DOHH2 (cell line): ENCODE measurements around the gene MIS18A.

Experiments used
- H3F3A ChIP-seq: fragments of 200-600 bp; sonication (generic), shearing (Covaris generic); 2 replicates; pipeline ENCODE4 v1.6.0; 2016; ENCODE audit warnings: antibody characterized with exemption, mild to moderate bottlenecking; ENCODE audit not compliant: control insufficient read depth, insufficient read depth
- H3K27ac ChIP-seq: fragments of 200-600 bp; sonication (generic); 2 replicates; pipeline ENCODE4 v1.5.1; 2014; ENCODE audit warnings: low read depth, mild to moderate bottlenecking, low read length, moderate library complexity
- H3K27me3 ChIP-seq: fragments of 200-600 bp; sonication (generic); 2 replicates; pipeline ENCODE4 v1.6.1; 2014; ENCODE audit warnings: mild to moderate bottlenecking, low read length, mixed read lengths; ENCODE audit not compliant: control insufficient read depth
- H3K36me3 ChIP-seq: fragments of 200-600 bp; sonication (generic); 2 replicates; pipeline ENCODE4 v1.6.1; 2014; ENCODE audit warnings: mild to moderate bottlenecking, low read length, moderate library complexity, mixed read lengths; ENCODE audit not compliant: control insufficient read depth
- H3K4me1 ChIP-seq: fragments of 200-600 bp; sonication (generic); 2 replicates; pipeline ENCODE4 v1.6.1; 2014; ENCODE audit warnings: mild to moderate bottlenecking, low read length, mixed read lengths; ENCODE audit not compliant: control insufficient read depth
- H3K4me2 ChIP-seq: fragments of 200-600 bp; sonication (generic); 2 replicates; pipeline ENCODE4 v1.6.0; 2014; ENCODE audit warnings: mild to moderate bottlenecking, low read length, moderate library complexity
- H3K4me3 ChIP-seq: fragments of 200-600 bp; sonication (generic); 2 replicates; pipeline ENCODE4 v1.5.1; 2014; ENCODE audit warnings: mild to moderate bottlenecking, low read length, mixed read lengths
- H3K79me2 ChIP-seq: fragments of 200-600 bp; sonication (generic); 2 replicates; pipeline ENCODE4 v1.6.1; 2014; ENCODE audit warnings: mild to moderate bottlenecking, low read length, mixed read lengths; ENCODE audit not compliant: control insufficient read depth
- H3K9me2 ChIP-seq: fragments of 200-600 bp; sonication (generic); replicated peaks from 2 replicates; pipeline ENCODE4 v1.6.1; 2014; ENCODE audit warnings: mild to moderate bottlenecking, low read length, mixed read lengths; ENCODE audit not compliant: control insufficient read depth
- H3K9me3 ChIP-seq: fragments of 200-600 bp; sonication (generic); 2 replicates; pipeline ENCODE4 v1.6.1; 2014; ENCODE audit warnings: antibody characterized with exemption, low read length, mixed read lengths; ENCODE audit not compliant: control insufficient read depth, insufficient read depth
- H4K20me1 ChIP-seq: fragments of 200-600 bp; sonication (generic); 2 replicates; pipeline ENCODE4 v1.6.0; 2014; ENCODE audit warnings: low read depth, mild to moderate bottlenecking, antibody characterized with exemption, low read length, moderate library complexity; ENCODE audit not compliant: control insufficient read depth, insufficient read depth
- EZH2phosphoT487 ChIP-seq: fragments of 200-600 bp; sonication (generic); IDR thresholded peaks from 2 replicates; pipeline ENCODE4 v1.6.1; 2017; ENCODE audit warnings: borderline replicate concordance, mild to moderate bottlenecking, antibody characterized with exemption, low read length, moderate library complexity, mixed read lengths
- TF ChIP-seq, protein P1 (sequence below): fragments of 200-600 bp; sonication (generic); IDR thresholded peaks from one replicate; pipeline ENCODE4 v1.5.1; 2014; ENCODE audit warnings: antibody characterized with exemption, mild to moderate bottlenecking, low read depth, low read length; ENCODE audit not compliant: poor library complexity, severe bottlenecking

MIS18A gene

DNA sequence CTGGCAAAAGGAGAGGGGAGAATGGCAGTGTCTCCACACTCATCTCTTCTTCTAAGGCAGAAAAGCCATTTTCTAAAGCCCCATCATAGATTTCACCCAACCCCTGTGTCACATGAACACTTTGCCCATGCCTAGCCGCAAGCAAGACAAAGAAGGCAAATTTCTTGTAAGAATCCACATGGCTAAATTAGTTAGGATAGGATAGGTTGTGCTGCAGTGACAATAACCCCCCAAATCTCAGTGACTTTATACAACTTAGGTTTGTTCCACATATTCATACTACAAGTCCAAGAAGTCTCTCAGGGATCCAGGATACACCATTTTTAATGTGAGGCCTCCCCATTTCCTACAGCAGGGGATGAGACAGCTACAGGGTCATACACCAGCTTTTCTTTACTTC is 40.8 kb downstream of the MIS18A start:
- Histone ChIP-seq H3K4me3 (no peak overlapping the region), H3K79me2 (no peaks in the 10 kb centered on the region), H3K9me2 (no peaks in the 10 kb centered on the region), H3K27ac (no peak overlapping the region), H3K4me1 (no peaks in the 10 kb centered on the region), H3K4me2 (no peak overlapping the region), H4K20me1 (no peaks in the 10 kb centered on the region), H3K27me3 (peaks cover 5% of the 10 kb centered on the region), H3K9me3 (0 out of 2 replicates have a peak, but pooled peaks cover 2% of the 10 kb centered on the region), H3F3A (no peaks in the 10 kb centered on the region), H3K36me3 (no peaks in the 10 kb centered on the region)
- TF ChIP-seq, protein P1, sequence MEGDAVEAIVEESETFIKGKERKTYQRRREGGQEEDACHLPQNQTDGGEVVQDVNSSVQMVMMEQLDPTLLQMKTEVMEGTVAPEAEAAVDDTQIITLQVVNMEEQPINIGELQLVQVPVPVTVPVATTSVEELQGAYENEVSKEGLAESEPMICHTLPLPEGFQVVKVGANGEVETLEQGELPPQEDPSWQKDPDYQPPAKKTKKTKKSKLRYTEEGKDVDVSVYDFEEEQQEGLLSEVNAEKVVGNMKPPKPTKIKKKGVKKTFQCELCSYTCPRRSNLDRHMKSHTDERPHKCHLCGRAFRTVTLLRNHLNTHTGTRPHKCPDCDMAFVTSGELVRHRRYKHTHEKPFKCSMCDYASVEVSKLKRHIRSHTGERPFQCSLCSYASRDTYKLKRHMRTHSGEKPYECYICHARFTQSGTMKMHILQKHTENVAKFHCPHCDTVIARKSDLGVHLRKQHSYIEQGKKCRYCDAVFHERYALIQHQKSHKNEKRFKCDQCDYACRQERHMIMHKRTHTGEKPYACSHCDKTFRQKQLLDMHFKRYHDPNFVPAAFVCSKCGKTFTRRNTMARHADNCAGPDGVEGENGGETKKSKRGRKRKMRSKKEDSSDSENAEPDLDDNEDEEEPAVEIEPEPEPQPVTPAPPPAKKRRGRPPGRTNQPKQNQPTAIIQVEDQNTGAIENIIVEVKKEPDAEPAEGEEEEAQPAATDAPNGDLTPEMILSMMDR = no peak
- TF ChIP-seq EZH2phosphoT487 = no peak

DNA sequence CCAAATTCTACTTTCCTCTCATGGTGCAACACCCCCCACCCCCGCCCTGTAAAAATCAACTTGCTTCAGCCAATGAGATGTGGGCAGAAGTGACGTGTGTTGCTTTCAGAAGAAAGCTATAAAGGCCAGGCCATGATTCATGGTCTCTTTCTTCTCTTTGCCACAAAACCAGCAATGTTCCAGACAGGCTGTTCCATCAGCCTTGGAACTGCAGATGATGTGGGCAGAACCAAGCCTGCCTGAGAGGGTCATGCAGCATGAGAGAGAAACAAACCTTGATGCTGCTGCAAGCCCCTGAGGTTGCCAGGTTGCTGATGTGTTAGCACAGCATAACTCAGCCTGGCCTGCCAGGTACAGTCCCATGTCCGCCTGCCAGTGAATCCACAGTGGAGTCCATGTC is 41.8 kb downstream of the MIS18A start:
- no peaks in the 10 kb centered on the region for H3K4me1 ChIP-seq
- peaks cover 8% of the 10 kb centered on the region for H3K27me3 ChIP-seq
- H3K9me2 ChIP-seq = no peaks in the 10 kb centered on the region
- no peak overlapping the region for H3K27ac ChIP-seq
- H3K79me2 ChIP-seq = no peaks in the 10 kb centered on the region
- H3K4me2 ChIP-seq = no peak overlapping the region
- no peaks in the 10 kb centered on the region for H4K20me1 ChIP-seq
- 0 out of 2 replicates have a peak, but pooled peaks cover 2% of the 10 kb centered on the region for H3K9me3 ChIP-seq
- TF ChIP-seq EZH2phosphoT487 = no peak
- TF ChIP-seq, protein P1 = no peak
- H3K36me3 ChIP-seq = no peaks in the 10 kb centered on the region
- no peak overlapping the region for H3K4me3 ChIP-seq
- no peaks in the 10 kb centered on the region for H3F3A ChIP-seq

DNA sequence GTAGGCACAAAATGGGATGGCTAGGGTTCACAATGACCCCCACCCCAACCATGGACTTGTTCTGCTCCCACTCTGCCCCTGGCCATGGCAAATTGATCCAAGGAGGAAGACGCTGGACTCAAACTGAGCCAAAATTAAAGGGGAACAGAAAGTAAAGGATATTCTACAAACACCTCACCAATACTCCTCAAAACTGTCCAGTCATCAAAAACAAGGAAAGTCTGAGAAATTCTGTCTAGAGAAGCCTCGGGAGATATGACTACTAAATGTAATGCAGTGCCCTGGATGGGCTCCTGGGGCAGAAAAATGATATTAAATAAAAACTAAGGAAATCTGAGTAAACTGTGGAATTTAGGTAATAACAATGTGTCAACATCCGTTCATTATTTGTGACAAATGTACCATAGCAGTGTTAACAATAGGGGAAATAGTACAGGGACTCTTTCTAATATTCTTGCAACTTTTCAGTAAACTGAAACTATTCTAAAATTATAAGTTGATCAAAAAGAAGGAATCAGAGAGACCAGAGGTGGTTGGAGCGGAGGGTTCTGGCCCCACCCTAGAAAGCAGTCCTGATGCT is 45.0 kb downstream of the MIS18A start:
- no peaks in the 10 kb centered on the region for H3K4me1 ChIP-seq
- no peak overlapping the region for H3K27ac ChIP-seq
- no peaks in the 10 kb centered on the region for H3K36me3 ChIP-seq
- TF ChIP-seq, protein P1 = no peak
- no peaks in the 10 kb centered on the region for H3K79me2 ChIP-seq
- H3K9me2 ChIP-seq = no peaks in the 10 kb centered on the region
- no peak overlapping the region for H3K4me2 ChIP-seq
- H3K9me3 ChIP-seq = 0 out of 2 replicates have a peak, but pooled peaks cover 2% of the 10 kb centered on the region
- no peak overlapping the region for H3K4me3 ChIP-seq
- no peaks in the 10 kb centered on the region for H4K20me1 ChIP-seq
- H3K27me3 ChIP-seq = peaks cover 8% of the 10 kb centered on the region
- H3F3A ChIP-seq = no peaks in the 10 kb centered on the region
